SW 1271 (cell line): Measurements from ENCODE around the gene DGKD.

Experiments used
- DNase-seq, 2 experiments: peaks; one replicate each; lab custom pipeline; 2025; lab: John Stamatoyannopoulos, UW

Gene DGKD

GRCh38 chr2:233477548-233478433 lies 123.5 kb downstream of the DGKD start:
- no peak for DNase-seq

- DNase-seq = no peak
These were observed 125.6 kb downstream of the DGKD start for GRCh38 chr2:233479616-233480489.

- DNase-seq = no peak
These were observed 126.4 kb downstream of the DGKD start for GRCh38 chr2:233480490-233481202.

GRCh38 chr2:233481368-233482142 lies 127.3 kb downstream of the DGKD start:
- no peak for DNase-seq

GRCh38 chr2:233482616-233483015 lies 128.3 kb downstream of the DGKD start:
- no peak for DNase-seq

GRCh38 chr2:233485726-233486125 lies 131.4 kb downstream of the DGKD start:
- DNase-seq = no peak

GRCh38 chr2:233486357-233486756 lies 132.1 kb downstream of the DGKD start:
- DNase-seq = no peak

- DNase-seq = peak in 1 of 2 experiments; percentile 24
These were observed 132.7 kb downstream of the DGKD start for GRCh38 chr2:233486778-233487552.

GRCh38 chr2:233487748-233488345 lies 133.6 kb downstream of the DGKD start:
- DNase-seq = no peak

GRCh38 chr2:233489143-233489542 lies 134.8 kb downstream of the DGKD start:
- DNase-seq = no peak

GRCh38 chr2:233489666-233490065 lies 135.4 kb downstream of the DGKD start:
- no peak for DNase-seq

GRCh38 chr2:233490831-233491230 lies 136.5 kb downstream of the DGKD start:
- DNase-seq = no peak

- DNase-seq = no peak
These were observed 137.0 kb downstream of the DGKD start for GRCh38 chr2:233491326-233491725.

- no peak for DNase-seq
These were observed 137.8 kb downstream of the DGKD start for GRCh38 chr2:233492078-233492477.

GRCh38 chr2:233492751-233493150 lies 138.5 kb downstream of the DGKD start:
- no peak for DNase-seq

- no peak for DNase-seq
These were observed 141.5 kb downstream of the DGKD start for GRCh38 chr2:233495503-233496496.

GRCh38 chr2:233497692-233498091 lies 143.4 kb downstream of the DGKD start:
- no peak for DNase-seq

GRCh38 chr2:233498126-233498525 lies 143.8 kb downstream of the DGKD start:
- no peak for DNase-seq

- no peak for DNase-seq
These were observed 145.6 kb downstream of the DGKD start for GRCh38 chr2:233499928-233500327.
